PC-3 (cell line): ENCODE measurements around the gene YTHDF1. TPM values are rescaled to one million over a fixed set of nuclear protein-coding genes. Genes with fewer than 3 reads are reported as not detected.

Experiments used
- ATAC-seq: fragments of 200-7000 bp; cut with Tn5 transposase; 2 replicates; pipeline ENCODE4 v1.9.1; 2020; ENCODE audit warnings: mild to moderate bottlenecking, moderate library complexity
- BruUV-seq: library from RNA; stranded (reverse); fragments of 400-500 nt; replicated peaks from 2 replicates; lab custom pipeline; 2021; lab: Mats Ljungman, UMichigan
- CTCF ChIA-PET: fragments of 300-600 bp; sonication (Branson Sonifier 250); formaldehyde crosslinking; loops from one replicate; lab custom pipeline; 2022; ENCODE audit warnings: antibody characterized with exemption; lab: Charles Lee
- POLR2A ChIA-PET: fragments of 300-600 bp; sonication (Branson Sonifier 250); formaldehyde crosslinking; loops from one replicate; lab custom pipeline; 2022; ENCODE audit warnings: antibody characterized with exemption; ENCODE audit not compliant: unreplicated experiment; lab: Charles Lee
- DNase-seq: peaks from one replicate; pipeline ENCODE4 v3.0.0-alpha.2; 2015
- H2AFZ ChIP-seq: fragments of 300-600 bp; sonication (generic); 2 replicates; pipeline ENCODE4 v1.6.0; 2016; ENCODE audit warnings: antibody characterized with exemption, low read length
- H3F3A ChIP-seq: fragments of 300-600 bp; sonication (generic); one replicate; pipeline ENCODE4 v1.6.0; 2017; ENCODE audit warnings: antibody characterized with exemption, low read length, control low read depth, mild to moderate bottlenecking; ENCODE audit not compliant: unreplicated experiment
- H3K27ac ChIP-seq: fragments of 300-600 bp; sonication (generic); 2 replicates; pipeline ENCODE4 v1.5.1; 2016; ENCODE audit warnings: mild to moderate bottlenecking, low read length
- H3K27me3 ChIP-seq: fragments of 300-600 bp; sonication (generic); 2 replicates; pipeline ENCODE4 v1.6.1; 2016; ENCODE audit warnings: low read length, mixed read lengths
- H3K36me3 ChIP-seq: fragments of 300-600 bp; sonication (generic); 2 replicates; pipeline ENCODE4 v1.6.1; 2016; ENCODE audit warnings: low read depth, mixed run types, low read length, mixed read lengths
- H3K4me1 ChIP-seq: fragments of 300-600 bp; sonication (generic); 2 replicates; pipeline ENCODE4 v1.5.1; 2016; ENCODE audit warnings: low read length; ENCODE audit not compliant: insufficient read depth
- H3K4me2 ChIP-seq: fragments of 300-600 bp; sonication (generic); 2 replicates; pipeline ENCODE4 v1.6.0; 2016; ENCODE audit warnings: low read length
- H3K4me3 ChIP-seq: fragments of 300-600 bp; sonication (generic); 2 replicates; pipeline ENCODE4 v1.5.1; 2016; ENCODE audit warnings: mild to moderate bottlenecking, low read length, mixed read lengths
- H3K79me2 ChIP-seq: fragments of 300-600 bp; sonication (generic); 2 replicates; pipeline ENCODE4 v1.6.1; 2017; ENCODE audit warnings: low read length, mixed read lengths
- H3K9ac ChIP-seq: fragments of 300-600 bp; sonication (generic); 2 replicates; pipeline ENCODE4 v1.6.0; 2016; ENCODE audit warnings: mild to moderate bottlenecking, low read length
- H3K9me2 ChIP-seq: fragments of 300-600 bp; sonication (generic); replicated peaks from 2 replicates; pipeline ENCODE4 v1.6.1; 2016; ENCODE audit warnings: mixed run types, low read length, mixed read lengths
- H3K9me3 ChIP-seq: fragments of 300-600 bp; sonication (generic); 2 replicates; pipeline ENCODE4 v1.6.1; 2016; ENCODE audit warnings: low read length, mixed read lengths
- H4K20me1 ChIP-seq: fragments of 300-600 bp; sonication (generic); 2 replicates; pipeline ENCODE4 v1.6.1; 2016; ENCODE audit warnings: low read length, mixed read lengths
- CTCF ChIP-seq: fragments of 300-600 bp; sonication (generic); conservative IDR thresholded peaks from 2 replicates; pipeline ENCODE4 v1.5.1; 2017; ENCODE audit warnings: antibody characterized with exemption, low read depth, mild to moderate bottlenecking, low read length
- EZH2 ChIP-seq: fragments of 300-600 bp; sonication (generic); IDR thresholded peaks from one replicate; pipeline ENCODE4 v1.6.1; 2017; ENCODE audit warnings: antibody characterized with exemption, mild to moderate bottlenecking, low read length; ENCODE audit not compliant: unreplicated experiment
- EZH2phosphoT487 ChIP-seq: fragments of 300-600 bp; sonication (generic); IDR thresholded peaks from 2 replicates; pipeline ENCODE4 v1.6.1; 2018; ENCODE audit warnings: mild to moderate bottlenecking, antibody characterized with exemption, low read length, borderline replicate concordance
- intact Hi-C: fragments of 100-400 bp; cut with micrococcal nuclease; formaldehyde crosslinking; loops from 2 replicates; pipeline ENCODE4 v1.9.0; 2023
- total RNA-seq: library from RNA; depleted of rRNA; stranded (reverse); fragments of >200 nt; gene quantifications from 2 replicates; pipeline ENCODE4 v1.2.3, GENCODE V29; 2014

The YTHDF1 gene
- total RNA-seq, 1 experiment from 2014 or later, result 30.0 TPM

GRCh38 chr20:63167026-63167917 is 48.7 kb downstream of the YTHDF1 start:
- Histone ChIP-seq H3K4me2 (no peak overlapping the region), H3K79me2 (no peaks in the 10 kb centered on the region), H3K4me1 (no peaks in the 10 kb centered on the region), H3K36me3 (no peaks in the 10 kb centered on the region), H3K27me3 (peaks cover 8% of the 10 kb centered on the region; the same call in 1 of the 2 replicates), H3F3A (no peaks in the 10 kb centered on the region), H3K27ac (no peak overlapping the region), H3K4me3 (no peak overlapping the region), H2AFZ (no peak overlapping the region), H4K20me1 (no peaks in the 10 kb centered on the region), H3K9me2 (no peaks in the 10 kb centered on the region), H3K9ac (no peak overlapping the region), H3K9me3 (no peaks in the 10 kb centered on the region)
- no TSS peak for BruUV-seq
- TF ChIP-seq EZH2, result no peak
- DNase-seq, result peak; percentile 14
- intact Hi-C loops, result no loop called here
- POLR2A ChIA-PET, result no interaction called here
- CTCF ChIA-PET, result no interaction called here
- no peak for ATAC-seq

- Histone ChIP-seq H3K27me3 (peaks cover 12% of the 10 kb centered on the region; the same call in 1 of the 2 replicates), H3K36me3 (no peaks in the 10 kb centered on the region), H3K79me2 (no peaks in the 10 kb centered on the region), H4K20me1 (no peaks in the 10 kb centered on the region), H3K9me3 (no peaks in the 10 kb centered on the region), H3K4me2 (no peak overlapping the region), H3K9me2 (no peaks in the 10 kb centered on the region), H3F3A (no peaks in the 10 kb centered on the region), H3K27ac (no peak overlapping the region), H3K4me1 (no peaks in the 10 kb centered on the region), H3K9ac (no peak overlapping the region), H3K4me3 (no peak overlapping the region), H2AFZ (no peak overlapping the region)
- intact Hi-C loops, result no loop called here
- no TSS peak for BruUV-seq
- DNase-seq (no peak), ATAC-seq (no peak)
- ChIA-PET CTCF (no interaction called here), POLR2A (no interaction called here)
- TF ChIP-seq EZH2phosphoT487 (no peak), CTCF (no peak), EZH2 (no peak)
Observed at GRCh38 chr20:63166193-63167020, 49.5 kb downstream of the YTHDF1 start.

GRCh38 chr20:63165356-63166192 is 50.4 kb downstream of the YTHDF1 start:
- ChIA-PET POLR2A (no interaction called here), CTCF (no interaction called here)
- Histone ChIP-seq H3K9me2 (no peaks in the 10 kb centered on the region), H2AFZ (no peak overlapping the region), H3K27me3 (peaks cover 9% of the 10 kb centered on the region; the same call in 1 of the 2 replicates), H3K9ac (no peak overlapping the region), H3K4me2 (no peak overlapping the region), H4K20me1 (no peaks in the 10 kb centered on the region), H3K9me3 (no peaks in the 10 kb centered on the region), H3K79me2 (no peaks in the 10 kb centered on the region), H3K4me3 (no peak overlapping the region), H3K36me3 (no peaks in the 10 kb centered on the region), H3K4me1 (no peaks in the 10 kb centered on the region), H3K27ac (no peak overlapping the region), H3F3A (no peaks in the 10 kb centered on the region)
- no TSS peak for BruUV-seq
- ATAC-seq, result no peak
- intact Hi-C loops, result no loop called here
- TF ChIP-seq CTCF (no peak), EZH2 (no peak), EZH2phosphoT487 (no peak)
- no peak for DNase-seq
